ENCODE data around the gene CEMIP. TPM values are rescaled to one million over a fixed set of nuclear protein-coding genes. Genes with fewer than 3 reads are reported as not detected.

Gene CEMIP
- total and polyA plus RNA-seq, 2 of the 8 experiments (the other 6 are each of a cell fraction or from before 2014, with no cell fraction given), result 0.11 to 0.60 TPM

DNA sequence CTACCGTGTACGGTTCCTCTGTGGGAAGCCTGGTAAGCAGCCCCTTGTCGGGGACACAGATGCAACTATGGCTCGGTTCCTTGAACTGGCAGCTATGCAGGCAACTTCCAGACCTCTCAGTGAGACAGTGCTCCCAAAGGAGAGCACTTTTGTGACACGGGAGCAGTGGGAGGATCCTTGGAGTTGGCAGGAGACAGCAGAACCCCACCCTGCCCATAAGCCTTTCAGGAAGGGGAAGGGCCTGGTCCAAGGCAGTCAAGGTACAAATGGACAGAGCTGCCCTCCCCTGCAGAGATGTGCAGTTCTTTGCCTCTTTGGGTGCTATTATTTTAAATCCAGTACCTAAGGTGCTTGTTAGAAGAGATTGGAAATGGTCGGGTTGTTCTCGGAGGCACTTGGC is 115.9 kb downstream of the CEMIP start (continued):
- TF ChIP-seq SAP30 (IDR thresholded peaks at IDR 0.05; ENCODE audit: insufficient read depth, insufficient replicate concordance, low read length) (no peak), RAD21 (IDR thresholded peaks at IDR 0.05 in 1 of 2, conservative IDR thresholded peaks at IDR 0.05 in 1 of 2; ENCODE audit: low read depth in 2 of 2, low read length in 2 of 2) (no peak)
